HG03571 (cell line): ENCODE data around the gene SLC1A2.

ENCODE experiments used
- ATAC-seq: cut with Tn5 transposase; IDR thresholded peaks from one replicate; pipeline ENCODE4 v1.9.1; 2021; ENCODE audit not compliant: unreplicated experiment

SLC1A2 gene

DNA sequence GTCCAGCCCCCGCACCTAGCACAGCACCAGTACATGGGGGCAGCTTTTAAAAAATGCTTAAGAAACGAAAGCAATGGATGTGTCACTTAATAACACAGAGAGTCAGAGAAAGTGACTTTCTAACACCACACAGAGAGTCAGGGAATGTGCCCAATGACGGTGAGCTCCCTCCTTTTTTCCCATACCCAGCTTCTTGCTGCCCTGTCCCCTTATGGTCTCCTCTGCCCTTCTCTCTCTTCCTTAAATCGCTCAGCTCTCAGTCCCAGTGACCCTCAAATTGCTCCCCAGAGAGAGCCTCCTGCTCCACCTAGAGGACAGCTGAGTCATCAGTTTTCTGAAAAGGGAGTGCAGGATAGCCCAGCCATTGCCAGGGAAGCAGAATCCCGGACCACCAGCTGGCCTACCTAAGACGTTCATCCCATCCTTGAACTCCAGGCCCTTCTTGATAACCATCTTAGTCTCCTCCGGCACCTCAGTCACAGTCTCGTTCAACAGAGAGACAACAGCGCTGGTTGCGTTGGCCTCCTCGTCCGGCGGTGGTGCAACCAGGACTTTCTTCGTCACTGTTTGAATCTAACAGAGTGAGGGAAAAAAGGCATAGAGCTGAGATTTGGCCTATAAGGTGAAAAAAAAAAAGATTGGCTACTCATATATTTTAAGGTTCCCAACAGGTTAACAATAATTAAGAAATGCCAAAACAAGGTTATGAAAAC lies 113.5 kb downstream of the SLC1A2 start:
- ATAC-seq: no peak

DNA sequence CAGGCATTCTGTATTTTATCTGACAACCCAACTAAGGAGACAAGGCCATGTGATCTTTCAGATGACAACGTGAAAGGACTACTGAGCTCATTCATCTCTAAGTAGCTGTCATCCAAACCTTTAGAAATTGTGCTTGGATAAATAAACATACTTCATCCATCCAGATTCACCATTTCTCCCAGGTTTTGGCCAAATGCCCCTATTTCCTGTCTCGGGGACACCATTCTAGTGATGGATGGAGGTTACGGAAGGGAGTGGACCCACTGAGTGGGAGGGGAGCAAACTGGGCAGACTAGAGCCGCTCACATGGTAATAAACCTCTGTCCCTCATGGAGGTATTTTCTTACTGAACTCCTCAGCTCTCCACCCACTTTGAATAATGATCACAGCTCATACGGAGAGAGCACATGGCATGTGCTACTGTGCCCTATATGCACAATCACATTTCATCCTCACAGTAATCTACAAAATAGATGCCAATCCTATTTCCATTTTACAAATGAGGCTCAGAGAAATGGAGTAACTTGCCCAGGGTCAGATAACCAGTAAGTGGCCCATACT lies 114.4 kb downstream of the SLC1A2 start:
- ATAC-seq: no peak

DNA sequence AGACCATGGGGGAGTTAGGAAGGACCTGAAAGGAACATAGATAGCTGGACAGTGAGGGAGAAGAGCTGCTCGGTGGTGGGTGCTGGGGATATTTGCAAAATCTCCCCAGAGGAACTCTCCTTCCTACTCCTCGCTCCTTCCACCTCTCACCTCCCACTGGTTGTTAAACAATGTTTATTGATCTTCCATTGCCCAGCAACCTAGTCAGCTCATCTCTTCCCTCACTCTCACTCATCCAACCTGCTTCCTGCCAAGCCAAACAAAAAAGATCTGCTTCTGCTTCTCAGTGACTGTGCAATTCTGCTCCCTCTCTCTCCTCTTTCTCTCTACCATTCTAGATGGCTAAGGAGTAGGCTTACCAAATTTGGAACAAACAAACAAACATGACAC lies 115.0 kb downstream of the SLC1A2 start:
- no peak for ATAC-seq

DNA sequence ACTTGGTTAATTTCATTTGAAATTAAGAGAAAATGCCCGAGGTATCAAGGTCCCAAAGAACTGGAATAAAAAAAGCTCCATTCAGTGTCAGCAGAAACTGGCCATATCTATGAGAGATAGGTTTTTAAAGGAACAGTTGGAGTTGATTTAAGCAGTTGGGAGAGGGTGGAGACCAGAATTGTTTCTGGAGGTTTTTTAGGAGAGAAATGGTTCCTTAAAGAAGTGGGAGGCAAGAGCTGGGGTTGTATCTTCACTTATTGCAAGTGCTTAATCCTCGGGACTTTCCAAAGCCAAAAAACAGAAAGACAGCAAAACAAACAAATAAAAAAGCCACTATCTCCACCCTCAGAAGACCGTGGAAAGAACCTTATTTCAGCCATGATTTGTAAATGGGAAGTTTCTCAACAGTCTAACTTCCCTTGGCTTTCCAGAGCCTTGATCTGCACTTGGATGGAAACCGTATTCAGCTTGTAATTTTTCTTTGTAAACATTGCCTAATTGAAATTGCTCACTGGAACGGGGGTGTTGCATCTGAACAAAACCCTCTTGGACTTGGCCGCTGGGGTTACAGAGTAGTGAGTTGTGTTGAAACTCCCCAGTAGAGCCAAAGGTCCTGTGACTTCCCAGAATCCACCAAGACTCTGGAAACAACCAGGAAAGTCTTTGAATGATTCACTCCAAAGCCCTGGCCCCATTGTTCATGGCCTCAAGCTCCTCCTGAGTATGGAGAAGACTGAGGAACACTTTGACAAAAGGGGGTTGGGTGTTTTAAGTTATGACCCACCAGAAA lies 115.6 kb downstream of the SLC1A2 start:
- ATAC-seq: no peak

DNA sequence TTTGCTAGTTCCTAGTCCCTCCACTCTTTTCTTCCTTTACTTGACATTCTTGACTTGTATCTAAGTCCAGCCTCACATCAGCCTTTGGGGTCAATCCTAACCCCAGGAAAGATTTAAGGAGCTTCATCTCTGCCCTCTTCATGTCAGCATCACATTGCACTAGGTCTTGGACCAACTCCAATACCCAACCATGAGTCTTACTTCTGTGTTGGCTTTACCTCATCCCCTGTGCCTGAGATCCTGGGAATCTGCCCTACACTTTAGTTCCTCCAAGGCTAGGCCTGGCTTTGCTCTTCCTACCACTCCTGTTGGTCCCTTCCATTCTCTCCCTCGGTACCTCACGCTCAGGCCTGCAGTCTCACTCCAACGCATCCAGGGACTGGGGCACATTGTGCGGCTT lies 117.0 kb downstream of the SLC1A2 start:
- no peak for ATAC-seq

DNA sequence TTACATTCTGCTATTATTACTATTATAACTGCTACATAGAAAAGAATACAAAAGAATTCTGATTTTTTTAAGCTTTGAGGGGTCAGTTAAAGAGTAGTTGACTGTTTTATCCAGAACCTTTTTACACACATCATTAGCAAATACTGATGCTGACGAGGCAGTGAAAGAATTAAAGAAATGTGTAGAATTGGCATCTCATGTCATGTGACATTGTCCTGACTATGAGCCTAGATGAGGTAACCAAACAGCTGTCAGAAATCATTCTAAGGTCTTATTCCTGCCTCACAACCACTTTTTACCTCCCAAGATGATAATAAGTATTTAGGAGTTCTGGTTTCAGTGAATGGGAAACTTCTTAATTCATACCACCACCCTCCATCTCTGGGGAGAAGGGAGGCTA lies 121.0 kb downstream of the SLC1A2 start:
- ATAC-seq: no peak

DNA sequence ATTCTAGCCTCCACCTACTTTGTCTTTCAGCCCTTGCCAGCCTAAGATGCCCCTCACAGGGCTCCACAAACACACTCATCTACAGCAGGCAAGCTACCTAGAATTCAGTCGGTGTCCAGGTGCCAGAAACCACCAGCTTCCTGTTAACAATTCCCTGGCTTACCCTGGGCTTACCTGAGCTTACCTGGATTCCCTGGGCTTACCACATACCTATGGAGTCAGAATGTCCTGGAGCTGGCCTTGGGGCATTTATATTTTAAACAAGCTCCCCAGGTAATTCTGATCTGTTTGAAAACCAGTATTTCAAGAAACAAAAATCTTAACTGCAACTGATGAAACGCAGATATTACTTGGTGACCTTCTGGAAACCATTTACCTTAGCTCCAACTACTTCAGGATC lies 123.6 kb downstream of the SLC1A2 start:
- no peak for ATAC-seq

DNA sequence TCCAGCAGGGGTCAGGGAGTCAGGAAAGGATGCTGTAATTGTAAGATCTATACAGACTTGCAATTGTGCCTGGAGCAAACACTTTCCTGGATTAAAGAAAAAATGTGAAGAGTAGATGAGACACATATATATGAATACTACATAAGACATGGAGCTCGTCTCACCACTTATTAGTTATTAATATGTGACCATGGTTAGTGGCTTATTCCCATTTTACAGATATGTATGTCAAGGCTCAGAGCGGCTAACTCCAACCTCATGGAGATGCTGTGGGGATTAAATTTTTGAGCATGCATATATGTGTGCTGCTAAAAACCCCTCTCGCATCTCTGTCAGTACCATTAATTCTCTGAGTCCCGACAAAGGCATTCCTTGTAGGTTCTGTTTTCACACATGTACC lies 125.7 kb downstream of the SLC1A2 start:
- ATAC-seq: no peak

DNA sequence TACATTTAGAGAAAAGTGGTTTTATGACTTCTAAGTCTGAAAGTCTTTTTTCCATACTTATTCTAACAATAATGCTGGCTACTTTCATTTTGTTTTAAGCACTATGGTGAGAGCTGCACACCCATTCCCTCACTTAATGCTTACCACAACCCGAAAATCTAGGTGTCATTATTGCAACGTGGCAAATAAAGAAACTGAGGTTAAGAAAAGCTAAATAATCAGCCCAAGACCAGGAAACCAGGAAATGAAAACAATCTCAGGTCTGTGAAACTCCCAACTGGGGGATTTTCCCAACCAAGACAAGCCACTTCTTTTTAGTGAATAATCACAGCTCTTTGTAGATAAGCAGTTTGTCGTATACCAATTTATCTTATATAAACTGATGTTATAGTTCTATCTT lies 126.3 kb downstream of the SLC1A2 start:
- no peak for ATAC-seq

DNA sequence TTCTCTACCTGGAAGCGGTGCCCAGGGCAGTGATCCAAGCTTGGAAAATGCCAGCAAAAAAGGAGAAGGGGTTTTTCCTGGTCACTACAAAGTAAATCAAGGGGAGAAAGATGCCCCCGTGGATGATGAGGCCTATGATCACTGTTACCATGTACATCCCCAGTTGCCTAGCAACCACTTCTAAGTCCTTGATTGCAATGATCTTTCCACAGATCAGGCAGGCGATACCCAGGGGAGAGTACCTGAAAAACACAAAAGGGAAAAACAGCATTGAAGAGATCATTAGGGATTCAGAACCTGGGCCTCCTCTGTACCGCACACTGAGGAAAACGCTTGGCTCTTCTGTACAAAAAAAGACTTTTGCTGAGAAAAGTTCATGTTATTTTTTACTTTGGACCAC lies 127.1 kb downstream of the SLC1A2 start:
- no peak for ATAC-seq

DNA sequence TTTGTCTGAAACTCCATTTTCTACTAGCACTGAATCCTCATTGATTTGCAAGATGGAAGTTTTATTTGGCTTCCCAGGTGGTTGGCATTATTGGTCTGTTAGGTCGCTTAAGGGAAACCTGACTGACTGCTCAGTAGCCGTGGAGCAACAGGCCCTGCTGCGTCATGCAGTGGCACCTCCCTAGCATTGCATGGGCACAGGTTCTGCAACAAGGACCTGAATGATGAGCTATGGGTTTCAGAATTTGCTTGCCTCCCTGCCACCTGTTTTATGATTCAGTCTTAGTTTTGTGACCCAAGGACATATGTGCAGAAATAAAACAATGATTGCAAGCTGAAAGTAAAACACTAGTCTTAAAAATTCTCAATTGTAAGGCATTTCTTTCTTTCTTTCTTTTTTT lies 128.5 kb downstream of the SLC1A2 start:
- ATAC-seq: no peak

DNA sequence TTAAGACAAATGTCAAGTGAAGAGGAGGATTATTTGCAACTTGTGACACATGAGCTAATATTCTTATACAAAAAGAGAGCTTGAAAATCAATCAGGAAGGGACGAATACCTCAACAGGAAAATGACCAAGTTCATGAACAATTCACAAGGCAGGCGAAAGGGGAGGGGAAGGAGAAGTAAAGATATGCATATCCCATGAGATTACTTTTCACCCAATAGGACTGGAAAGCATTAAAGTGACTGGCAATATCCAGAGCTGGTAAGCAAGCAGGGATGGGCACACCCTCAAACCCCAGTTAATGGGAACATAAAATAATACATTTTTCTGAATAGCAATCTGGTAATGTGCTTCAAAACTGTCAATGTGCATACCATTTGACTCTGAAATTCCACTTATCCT lies 129.5 kb downstream of the SLC1A2 start:
- no peak for ATAC-seq

DNA sequence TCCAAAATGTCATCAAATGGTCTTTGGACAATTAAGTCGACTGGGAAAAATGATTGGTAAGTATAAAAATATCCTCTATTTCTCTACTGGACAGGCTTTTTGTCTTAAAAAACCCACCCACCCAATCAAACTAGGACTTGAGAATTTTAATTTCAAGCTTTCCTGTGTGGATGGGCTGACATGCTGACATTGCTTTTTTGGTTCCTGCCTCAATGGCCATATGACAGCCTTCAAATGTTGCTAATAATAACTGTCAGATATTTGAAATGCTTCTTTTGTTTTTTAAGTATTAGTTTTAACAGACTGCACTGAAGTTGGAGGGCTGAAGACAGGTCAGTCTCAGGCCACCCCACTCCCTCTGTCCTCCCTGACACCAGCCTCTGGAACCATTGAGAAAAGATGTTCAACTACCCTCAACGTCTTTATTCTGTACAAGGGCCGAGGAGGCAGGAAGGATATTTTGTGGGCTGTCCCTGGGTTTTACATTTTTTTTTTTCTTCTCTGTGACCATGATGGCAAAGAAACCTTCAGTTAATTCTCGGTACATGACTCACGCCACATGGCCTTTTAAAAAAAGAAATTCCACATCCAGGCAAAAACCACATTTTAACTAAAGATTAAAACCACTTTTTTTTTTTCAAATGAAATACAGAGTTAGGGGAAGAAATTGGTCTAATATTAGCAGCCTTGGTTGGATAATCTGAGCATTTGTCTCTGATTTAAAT lies 130.4 kb downstream of the SLC1A2 start:
- no peak for ATAC-seq

DNA sequence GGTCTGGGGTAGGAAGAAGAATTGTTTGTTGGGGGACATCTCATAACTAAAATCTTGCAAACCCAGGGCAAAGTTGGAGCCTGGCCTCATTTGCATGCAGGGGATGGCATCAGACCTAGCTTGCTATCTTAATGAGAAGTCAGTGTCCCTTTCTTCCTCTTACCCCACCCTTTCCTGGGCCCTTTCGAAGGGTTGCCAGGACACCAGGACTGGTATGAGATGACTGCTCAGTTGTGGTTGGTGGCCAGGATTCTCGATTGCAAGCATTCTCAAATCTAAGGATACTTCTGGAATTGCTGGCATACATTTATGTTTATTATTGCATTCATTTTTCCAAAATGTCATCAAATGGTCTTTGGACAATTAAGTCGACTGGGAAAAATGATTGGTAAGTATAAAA lies 131.0 kb downstream of the SLC1A2 start:
- ATAC-seq: no peak

DNA sequence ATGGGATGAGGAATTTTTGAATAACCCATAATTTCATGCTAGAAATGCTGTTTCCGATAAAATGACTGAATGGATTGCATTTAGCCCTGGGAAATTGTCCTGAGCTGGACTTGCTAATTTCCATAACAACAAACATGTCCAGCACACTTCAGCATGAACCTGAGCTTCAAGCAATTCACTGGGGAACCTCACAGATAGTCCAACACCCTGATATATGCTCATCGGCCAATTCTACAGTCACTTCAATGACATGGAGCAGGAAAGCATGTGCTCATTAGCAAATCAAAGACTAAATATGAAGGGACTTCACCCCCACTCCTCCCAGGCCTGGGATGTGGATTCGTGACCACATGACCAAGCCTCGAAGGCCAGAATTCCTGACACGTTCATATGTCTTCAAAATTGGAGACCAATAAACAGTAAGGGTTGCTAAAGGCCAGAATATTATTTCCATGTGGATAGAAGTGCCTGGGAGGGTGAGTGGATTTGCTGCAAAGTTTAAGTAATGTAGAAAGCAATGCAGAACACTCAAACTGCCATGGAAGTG lies 131.9 kb downstream of the SLC1A2 start:
- ATAC-seq: no peak

DNA sequence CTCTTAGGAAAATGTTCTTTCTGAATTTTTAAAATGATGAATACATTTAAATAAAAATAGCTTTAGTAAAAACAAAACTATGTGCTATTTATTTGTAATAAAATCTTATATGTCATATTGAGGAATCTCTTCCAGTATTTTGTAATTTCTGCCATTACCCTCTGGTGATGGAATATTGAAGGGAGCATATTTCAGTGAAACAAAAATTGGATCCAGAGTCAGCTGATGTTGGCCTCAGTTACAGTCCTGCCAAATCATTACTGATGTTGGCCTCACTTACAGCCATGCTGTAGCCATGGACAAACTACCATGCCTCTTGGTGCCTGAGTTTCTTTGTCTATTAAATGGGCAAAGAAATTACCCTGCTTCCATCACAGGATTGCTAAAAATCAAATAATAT lies 133.2 kb downstream of the SLC1A2 start:
- ATAC-seq: no peak

DNA sequence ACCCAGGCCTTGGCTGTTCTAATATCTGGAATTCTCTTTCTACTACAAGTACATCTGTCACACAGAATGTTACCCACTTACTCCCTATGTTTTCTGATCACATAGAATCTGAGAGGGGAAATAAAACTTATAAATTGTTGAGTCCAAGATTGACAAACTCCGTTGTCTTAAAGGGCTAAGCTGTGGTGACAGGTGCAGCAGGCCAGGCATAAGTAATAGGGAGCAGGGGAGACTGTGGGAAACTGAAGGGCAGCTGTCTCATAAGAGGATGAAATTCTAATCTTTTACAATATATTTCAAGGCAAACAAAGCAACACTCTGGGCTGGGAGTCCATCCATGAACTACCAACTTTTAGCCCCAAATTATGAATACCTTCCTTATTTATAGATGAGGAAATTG lies 133.9 kb downstream of the SLC1A2 start:
- ATAC-seq: no peak

DNA sequence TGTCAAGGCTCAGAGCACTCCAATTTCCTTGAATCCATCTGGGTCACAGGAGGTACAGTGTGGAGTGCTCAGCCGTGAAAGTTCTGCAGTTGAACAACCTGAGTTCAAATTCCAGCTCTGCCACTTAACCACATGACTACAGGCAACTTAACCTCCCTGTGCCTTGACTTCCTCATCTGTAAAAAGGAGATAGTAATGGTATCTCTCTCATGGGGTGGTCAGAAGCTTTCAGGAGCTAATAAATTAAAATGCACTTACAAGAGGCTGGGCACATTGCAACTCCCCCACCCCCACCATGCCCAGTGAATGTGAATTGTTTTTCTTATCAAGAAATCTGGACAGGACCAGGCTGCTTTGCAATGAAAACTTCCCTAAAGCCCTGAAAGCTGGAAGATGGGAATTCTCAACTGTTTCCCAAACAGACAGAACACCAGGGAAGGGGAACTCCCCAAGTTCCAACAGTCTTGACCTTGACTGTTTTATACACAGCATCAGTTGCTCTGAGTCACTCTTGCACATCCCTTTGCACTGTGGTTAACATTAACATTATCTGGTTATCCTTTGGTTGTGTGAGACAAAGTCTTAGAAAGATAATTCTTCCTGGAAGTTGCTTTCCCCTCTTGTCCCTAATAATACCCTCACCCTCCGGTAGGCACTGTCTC lies 137.0 kb downstream of the SLC1A2 start:
- no peak for ATAC-seq

DNA sequence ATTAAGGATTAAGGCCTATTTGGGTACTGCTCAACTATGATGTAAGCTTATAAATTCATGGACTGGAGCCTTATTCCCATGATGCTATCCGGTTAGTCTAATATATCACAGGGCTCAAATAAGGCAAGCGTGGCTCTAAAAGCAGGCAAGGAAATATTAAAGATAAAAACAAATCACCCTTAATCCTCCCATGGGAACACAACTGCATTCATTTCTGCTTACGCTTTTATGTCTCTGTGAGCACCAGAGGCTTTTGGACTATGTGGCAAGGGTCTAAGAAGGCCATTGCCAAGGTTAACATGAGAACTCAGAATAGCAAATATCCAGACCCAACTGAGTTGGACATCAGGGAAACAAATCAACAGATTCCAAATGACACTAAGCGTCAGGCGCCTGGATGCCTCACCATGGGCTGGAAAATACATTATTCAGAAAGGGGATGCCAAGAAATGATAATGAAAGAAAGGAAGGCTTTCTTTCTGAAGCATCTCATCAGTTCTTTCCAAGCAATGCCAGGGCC lies 138.1 kb downstream of the SLC1A2 start:
- no peak for ATAC-seq

DNA sequence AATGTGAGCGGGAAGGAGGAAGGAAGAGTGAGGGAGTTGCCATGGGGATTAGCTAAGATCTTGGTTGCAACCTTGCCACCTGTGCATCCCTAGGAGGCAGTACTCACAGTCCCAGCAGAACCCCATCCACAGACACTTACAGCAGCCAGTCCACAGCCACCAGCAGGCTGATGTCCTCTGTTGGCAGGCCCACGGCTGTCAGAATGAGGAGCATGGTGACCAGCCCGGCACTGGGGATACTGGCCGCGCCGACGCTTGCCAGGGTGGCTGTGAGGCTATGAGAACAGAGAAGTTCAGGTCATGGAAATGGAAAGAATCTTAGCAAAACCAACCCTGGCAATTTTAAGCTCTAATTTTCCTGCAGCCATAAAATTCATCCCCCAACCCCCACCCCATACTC lies 138.6 kb downstream of the SLC1A2 start:
- no peak for ATAC-seq

DNA sequence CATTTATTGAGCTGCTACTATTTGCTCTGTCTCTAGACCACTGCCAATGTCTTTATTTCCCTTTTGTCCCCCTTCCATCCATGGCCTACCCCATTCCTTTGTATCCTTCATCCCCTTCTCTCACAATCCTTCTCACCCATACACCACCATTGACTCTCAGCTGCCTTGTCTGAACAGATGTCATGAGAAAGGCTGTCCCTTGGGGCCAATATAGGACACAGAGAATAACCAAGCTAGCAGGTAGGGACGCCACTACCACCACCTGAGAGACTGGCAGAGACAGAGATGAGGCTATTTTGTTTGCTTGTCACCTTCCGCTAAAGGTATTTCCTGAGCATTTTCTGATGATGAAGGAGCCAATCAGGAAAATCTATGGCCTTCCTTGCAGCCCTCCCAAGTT lies 141.5 kb downstream of the SLC1A2 start:
- no peak for ATAC-seq
